ENCODE results near the gene JPH3. TPM values are rescaled to one million over a fixed set of nuclear protein-coding genes. Genes with fewer than 3 reads are reported as not detected.

JPH3 gene
- total and polyA plus RNA-seq, 2 donors: 0.53 to 0.95 TPM

Other genes with a start within 250 kb of the JPH3 start
- 15.0 TPM for gene FBXO31, start 218.7 kb upstream of the JPH3 start, total RNA-seq
- 65.2 TPM for gene FBXO31, start 218.7 kb upstream of the JPH3 start, polyA plus RNA-seq
- gene MAP1LC3B, start 210.2 kb upstream of the JPH3 start, total RNA-seq: 27.3 TPM
- gene MAP1LC3B, start 210.2 kb upstream of the JPH3 start, polyA plus RNA-seq: 68.9 TPM
- gene ZCCHC14, start 109.5 kb upstream of the JPH3 start, total RNA-seq: 36.1 TPM
- gene ZCCHC14, start 109.5 kb upstream of the JPH3 start, polyA plus RNA-seq: 16.6 TPM
- gene KLHDC4, start 163.5 kb downstream of the JPH3 start, total RNA-seq: 21.5 TPM
- gene KLHDC4, start 163.5 kb downstream of the JPH3 start, polyA plus RNA-seq: 23.1 TPM